Measurements from ENCODE around the gene ZNF217. TPM values are rescaled to one million over a fixed set of nuclear protein-coding genes. Genes with fewer than 3 reads are reported as not detected.
"Not testable (repeated sequence)": the region's sequence is repeated elsewhere in the genome, so short reads cannot be mapped to it uniquely, and the experiment has no call there.

The ZNF217 gene
- total and polyA plus RNA-seq, 2 of the 8 experiments (the other 6 are each of a cell fraction or from before 2014, with no cell fraction given) = 15.3 to 87.9 TPM

- not testable (repeated sequence) for H3K18ac ChIP-seq (ENCODE audit: extremely low read depth, low read length); H4K8ac ChIP-seq (ENCODE audit: extremely low read depth, insufficient read depth, low read length); H4K5ac ChIP-seq (ENCODE audit: insufficient read length, low read depth, low read length); H3K9ac ChIP-seq (replicated peaks in 1 of 4; ENCODE audit: extremely low read depth in 1 of 4, low read depth in 3 of 4, low read length in 3 of 4); FAIRE-seq; H3K27ac ChIP-seq (ENCODE audit: low read depth, low read length); H3K4me1 ChIP-seq (replicated peaks in 1 of 4; ENCODE audit: control insufficient read depth in 3 of 4, insufficient read depth in 4 of 4, low read length in 3 of 4); H3K4me2 ChIP-seq (ENCODE audit: insufficient read depth in 1 of 2, low read depth in 2 of 2, low read length in 2 of 2); H2BK5ac ChIP-seq (ENCODE audit: low read depth, low read length); H2BK15ac ChIP-seq (ENCODE audit: low read length); H2BK20ac ChIP-seq (ENCODE audit: low read length); H2AK5ac ChIP-seq (ENCODE audit: low read depth, low read length); H4K91ac ChIP-seq (replicated peaks; ENCODE audit: insufficient read length, low read length); H3K36me3 ChIP-seq (ENCODE audit: control insufficient read depth in 2 of 4, insufficient read depth in 4 of 4, low read length in 3 of 4); H3K23ac ChIP-seq (ENCODE audit: insufficient read length); H3K14ac ChIP-seq (ENCODE audit: insufficient read length); H2BK12ac ChIP-seq (ENCODE audit: low read depth, low read length); H3K23me2 ChIP-seq (ENCODE audit: low read depth, low read length); H3K79me1 ChIP-seq (ENCODE audit: low read depth, low read length); H2AFZ ChIP-seq (ENCODE audit: low read length); H3K56ac ChIP-seq (replicated peaks; ENCODE audit: insufficient read length, low read depth, low read length); H3K27me3 ChIP-seq (replicated peaks in 1 of 4; ENCODE audit: control insufficient read depth in 3 of 4, extremely low read depth in 1 of 4, insufficient read depth in 3 of 4, low read length in 3 of 4); H3K4ac ChIP-seq (replicated peaks; ENCODE audit: insufficient read length, low read depth, low read length); H3K79me2 ChIP-seq (ENCODE audit: control insufficient read depth in 1 of 2, insufficient read depth in 2 of 2, low read length in 2 of 2); H3K4me3 ChIP-seq (ENCODE audit: extremely low read depth in 1 of 4, insufficient read depth in 2 of 4, low read depth in 3 of 4, low read length in 4 of 4); H2BK120ac ChIP-seq (replicated peaks; ENCODE audit: low read depth, low read length); DNase-seq (ENCODE audit: low read depth in 1 of 2, low spot score in 2 of 2); H4K20me1 ChIP-seq (replicated peaks in 1 of 2; ENCODE audit: control insufficient read depth in 1 of 2, insufficient read depth in 2 of 2, low read length in 2 of 2); H3K9me3 ChIP-seq (ENCODE audit: insufficient read depth in 2 of 2, low read depth in 1 of 2, low read length in 1 of 2)
- CTCF ChIA-PET (ENCODE audit: partially characterized antibody) = interaction anchor here (1.7 kb wide), 1 partner anchor 14 kb away, joined by 7 read pairs; no protein-coding TSS in a partner anchor
- POLR2A ChIA-PET (ENCODE audit: partially characterized antibody) = interaction anchor here (1.1 kb wide), 1 partner anchor 137 kb away, joined by 3 read pairs; no protein-coding TSS in a partner anchor
- WGBS, 2 experiments (ENCODE audit: extremely low coverage in 1 of 2, insufficient coverage in 1 of 2, insufficient read length in 1 of 2, insufficient replicate concordance in 2 of 2, low coverage in 1 of 2, low lambda C conversion rate in 2 of 2, missing lambda C conversion rate in 1 of 2) = 93% methylated on average over 6 of the region's 6 CpGs; no CpG with 5 or more reads in 1 of the 2 experiments
Observed at GRCh38 chr20:53616489-53616888, 22.9 kb upstream of the ZNF217 start.

Data from H1 (cell line).